ENCODE data around the gene TRAF5.

The TRAF5 gene, protein sequence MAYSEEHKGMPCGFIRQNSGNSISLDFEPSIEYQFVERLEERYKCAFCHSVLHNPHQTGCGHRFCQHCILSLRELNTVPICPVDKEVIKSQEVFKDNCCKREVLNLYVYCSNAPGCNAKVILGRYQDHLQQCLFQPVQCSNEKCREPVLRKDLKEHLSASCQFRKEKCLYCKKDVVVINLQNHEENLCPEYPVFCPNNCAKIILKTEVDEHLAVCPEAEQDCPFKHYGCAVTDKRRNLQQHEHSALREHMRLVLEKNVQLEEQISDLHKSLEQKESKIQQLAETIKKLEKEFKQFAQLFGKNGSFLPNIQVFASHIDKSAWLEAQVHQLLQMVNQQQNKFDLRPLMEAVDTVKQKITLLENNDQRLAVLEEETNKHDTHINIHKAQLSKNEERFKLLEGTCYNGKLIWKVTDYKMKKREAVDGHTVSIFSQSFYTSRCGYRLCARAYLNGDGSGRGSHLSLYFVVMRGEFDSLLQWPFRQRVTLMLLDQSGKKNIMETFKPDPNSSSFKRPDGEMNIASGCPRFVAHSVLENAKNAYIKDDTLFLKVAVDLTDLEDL
- 64.2 to 168 (median 93.4) reads per million in 9 experiments for total RNA-seq

DNA sequence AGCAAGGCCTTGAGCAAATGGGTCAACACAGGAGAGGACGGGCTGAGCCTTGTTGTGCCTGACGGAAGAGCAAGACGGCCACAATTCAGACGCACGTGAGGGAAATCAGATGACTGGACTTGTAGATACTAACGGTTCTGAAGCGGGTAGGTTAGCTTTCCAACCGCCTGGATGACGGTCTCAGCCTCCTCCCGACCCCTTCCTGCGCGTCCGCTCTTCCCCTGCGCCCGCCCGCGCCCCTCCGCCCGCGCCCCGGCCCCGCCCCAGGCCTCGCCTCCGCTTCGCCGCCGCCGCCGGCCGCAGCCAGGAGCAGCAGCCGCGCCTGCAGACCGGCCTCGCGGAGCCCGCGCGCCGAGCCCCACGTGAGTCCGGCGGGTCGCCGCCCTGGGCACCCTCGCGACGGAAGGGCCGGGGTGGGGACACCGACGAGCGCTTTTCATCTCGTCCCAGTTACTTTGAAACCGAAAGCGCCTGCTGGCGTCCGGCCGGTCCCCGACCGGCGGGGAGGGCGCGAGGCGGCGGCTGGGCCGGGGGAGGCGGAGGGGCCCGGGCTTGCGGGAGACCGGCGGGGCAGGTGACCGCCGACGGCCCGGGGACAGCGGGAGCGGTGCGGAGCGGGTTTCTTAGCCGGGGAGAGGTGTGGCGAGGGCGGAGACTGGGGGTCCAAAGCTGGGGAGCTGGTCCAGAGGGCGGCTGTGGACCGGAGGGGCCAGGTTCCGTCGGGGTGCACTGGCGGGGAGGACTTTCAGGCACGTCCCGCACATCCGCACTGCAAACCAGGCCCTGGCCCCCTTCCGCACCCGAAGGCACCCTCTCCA lies at the start of gene TRAF5:
Gene TRAF5, plus strand, starts transcription at position 306 of the 818 bp plus-strand sequence. CDS start 26,407 bp downstream, outside the sequence.
- ATAC-seq (replicated peaks) = peak; percentile 54
- peak in 2 of 3 experiments; percentile 35 to 44 for DNase-seq
- Mint-ChIP-seq H3K9me3 (no peaks in the 10 kb centered on the region), H3K4me3 (peak within 1 kb of the TSS; percentile 94 to 96), H3K36me3 (ENCODE audit: insufficient read depth) (peaks cover 22% of the 10 kb centered on the region), H3K27me3 (no peaks in the 10 kb centered on the region), H3K4me1 (ENCODE audit: low read depth in 2 of 2) (peaks cover 54 to 59% of the 10 kb centered on the region in 2 donors), H3K27ac (peak within 1 kb of the TSS; percentile 96 to 98)

DNA sequence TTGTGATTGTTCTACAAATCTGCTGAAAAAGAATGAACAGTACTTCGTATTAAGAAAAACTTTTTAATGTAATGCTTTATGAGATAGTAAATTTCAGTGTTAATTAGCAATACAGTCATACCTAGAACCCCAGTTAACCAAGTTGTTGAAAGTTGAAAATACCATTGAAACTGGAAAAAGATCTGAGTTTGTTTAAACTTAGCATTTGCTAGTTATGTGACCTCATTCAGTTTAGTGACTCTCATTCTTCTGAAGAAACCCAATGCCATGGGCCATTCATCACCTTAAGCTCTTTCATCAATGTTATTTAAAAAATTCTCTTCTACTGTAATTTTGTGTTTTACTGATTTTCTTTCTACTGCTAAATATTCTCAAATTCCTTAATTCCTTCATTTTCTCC lies 47.3 kb upstream of the TRAF5 start:
- Mint-ChIP-seq H3K27ac (no peak overlapping the region), H3K4me1 (ENCODE audit: low read depth in 2 of 2) (no peaks in the 10 kb centered on the region), H3K4me3 (no peak overlapping the region), H3K36me3 (ENCODE audit: insufficient read depth) (peaks cover 34% of the 10 kb centered on the region), H3K9me3 (no peaks in the 10 kb centered on the region), H3K27me3 (no peaks in the 10 kb centered on the region)
- DNase-seq (no peak), ATAC-seq (replicated peaks) (no peak)

DNA sequence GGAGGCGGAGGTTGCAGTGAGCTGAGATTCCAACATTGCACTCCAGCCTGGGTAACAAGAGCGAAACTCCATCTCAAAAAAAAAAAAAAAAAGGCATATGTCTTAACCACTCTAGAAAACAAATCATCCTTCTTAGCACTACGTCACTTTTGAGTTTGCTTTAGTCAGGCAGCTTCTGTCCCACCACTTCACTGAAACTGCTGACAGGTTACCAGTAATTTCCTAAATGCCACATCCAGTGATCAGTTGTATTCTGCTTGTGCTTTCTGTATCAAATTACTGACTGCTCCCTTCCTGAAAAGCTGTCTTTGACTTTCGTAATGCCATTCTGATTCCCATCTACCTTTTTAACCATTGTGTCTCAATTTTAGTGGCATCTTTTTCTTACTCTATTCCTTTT lies 45.7 kb upstream of the TRAF5 start:
- H3K4me3 Mint-ChIP-seq = no peak overlapping the region
- no peaks in the 10 kb centered on the region for H3K4me1 Mint-ChIP-seq (ENCODE audit: low read depth in 2 of 2)
- H3K27ac Mint-ChIP-seq = no peak overlapping the region
- no peaks in the 10 kb centered on the region for H3K27me3 Mint-ChIP-seq
- DNase-seq (no peak), ATAC-seq (replicated peaks) (no peak)
- H3K9me3 Mint-ChIP-seq = no peaks in the 10 kb centered on the region
- H3K36me3 Mint-ChIP-seq (ENCODE audit: insufficient read depth) = peaks cover 35% of the 10 kb centered on the region

DNA sequence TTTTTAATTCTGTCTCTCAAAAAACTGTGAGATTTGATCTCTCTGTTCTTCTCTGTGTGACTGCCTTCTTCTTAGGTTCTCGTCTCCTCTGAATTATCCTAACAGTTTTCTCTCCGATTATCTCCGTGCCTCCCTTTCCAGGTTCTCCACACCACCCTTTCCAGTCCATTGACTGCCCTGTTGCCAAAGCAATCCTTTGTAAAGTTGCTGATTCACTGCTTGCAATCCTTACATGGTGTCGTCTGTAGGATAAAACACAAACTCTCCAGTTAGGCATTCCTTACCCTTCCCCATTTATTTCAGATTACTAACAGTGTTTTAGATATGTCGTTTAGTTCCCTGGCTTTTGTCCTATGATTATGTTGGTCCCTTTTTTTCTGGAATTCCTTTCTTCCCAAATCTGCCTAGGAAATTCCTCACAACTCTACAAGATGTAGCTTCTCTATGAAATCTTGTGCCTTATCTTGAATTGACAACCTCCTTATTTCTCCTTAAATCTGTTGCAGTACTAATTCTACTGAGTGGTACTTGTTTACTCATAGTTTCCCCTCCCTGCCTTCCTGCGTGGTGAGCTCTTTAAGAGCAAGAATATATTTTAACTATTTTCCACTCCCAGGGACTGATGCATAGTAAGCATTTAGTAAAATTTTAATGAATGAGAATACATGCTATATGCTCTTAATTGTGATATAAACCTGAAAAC lies 45.2 kb upstream of the TRAF5 start:
- H3K36me3 Mint-ChIP-seq (ENCODE audit: insufficient read depth) = peaks cover 38% of the 10 kb centered on the region
- H3K9me3 Mint-ChIP-seq = no peaks in the 10 kb centered on the region
- H3K4me3 Mint-ChIP-seq = no peak overlapping the region
- H3K27ac Mint-ChIP-seq = no peak overlapping the region
- no peaks in the 10 kb centered on the region for H3K27me3 Mint-ChIP-seq
- no peaks in the 10 kb centered on the region for H3K4me1 Mint-ChIP-seq (ENCODE audit: low read depth in 2 of 2)
- DNase-seq = no peak
- ATAC-seq (replicated peaks) = no peak

DNA sequence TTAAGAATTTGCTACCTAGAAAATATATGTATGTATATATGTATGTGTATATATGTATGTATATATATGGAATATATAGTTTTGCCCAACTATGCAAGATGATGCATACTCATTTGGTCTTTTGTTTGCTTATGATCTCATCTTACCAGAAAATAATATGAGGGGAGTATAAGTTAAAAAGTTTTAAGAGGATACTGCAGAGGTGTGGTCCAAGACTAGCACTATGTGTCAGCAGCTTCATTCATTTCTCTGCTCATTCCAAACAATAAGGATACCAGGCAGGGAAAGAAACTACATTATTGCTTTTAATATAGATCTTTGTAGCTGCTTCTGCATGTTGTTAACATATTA lies 44.6 kb upstream of the TRAF5 start:
- Mint-ChIP-seq H3K9me3 (no peaks in the 10 kb centered on the region), H3K4me3 (no peak overlapping the region), H3K27me3 (no peaks in the 10 kb centered on the region), H3K4me1 (ENCODE audit: low read depth in 2 of 2) (peaks cover 0 to 4% of the 10 kb centered on the region in 2 donors), H3K27ac (no peak overlapping the region), H3K36me3 (ENCODE audit: insufficient read depth) (peaks cover 37% of the 10 kb centered on the region)
- no peak for DNase-seq
- ATAC-seq (replicated peaks) = no peak

DNA sequence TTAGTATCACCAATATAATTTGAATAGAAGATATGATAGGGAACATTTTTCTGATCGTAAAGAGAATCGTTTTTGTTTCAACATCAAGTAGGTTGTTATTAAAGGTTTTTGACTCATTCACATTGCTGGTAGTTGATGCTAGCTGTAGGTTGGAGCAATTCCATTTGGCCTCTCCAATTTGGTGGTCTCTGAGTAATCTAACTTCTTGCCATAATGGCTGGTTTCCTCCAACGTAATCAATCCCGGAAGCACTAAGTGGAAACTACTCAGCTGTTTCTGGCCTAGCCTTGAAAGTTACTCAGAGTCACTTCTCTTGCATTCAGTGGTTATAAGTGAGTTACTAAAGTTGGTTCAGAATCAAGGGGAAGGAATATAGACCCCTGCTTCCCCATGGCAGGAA lies 41.4 kb upstream of the TRAF5 start:
- no peak for ATAC-seq (replicated peaks)
- Mint-ChIP-seq H3K4me1 (ENCODE audit: low read depth in 2 of 2) (peaks cover 6 to 12% of the 10 kb centered on the region in 2 donors), H3K27me3 (no peaks in the 10 kb centered on the region), H3K27ac (no peak overlapping the region), H3K36me3 (ENCODE audit: insufficient read depth) (peaks cover 51% of the 10 kb centered on the region), H3K4me3 (no peak overlapping the region), H3K9me3 (no peaks in the 10 kb centered on the region)
- no peak for DNase-seq

DNA sequence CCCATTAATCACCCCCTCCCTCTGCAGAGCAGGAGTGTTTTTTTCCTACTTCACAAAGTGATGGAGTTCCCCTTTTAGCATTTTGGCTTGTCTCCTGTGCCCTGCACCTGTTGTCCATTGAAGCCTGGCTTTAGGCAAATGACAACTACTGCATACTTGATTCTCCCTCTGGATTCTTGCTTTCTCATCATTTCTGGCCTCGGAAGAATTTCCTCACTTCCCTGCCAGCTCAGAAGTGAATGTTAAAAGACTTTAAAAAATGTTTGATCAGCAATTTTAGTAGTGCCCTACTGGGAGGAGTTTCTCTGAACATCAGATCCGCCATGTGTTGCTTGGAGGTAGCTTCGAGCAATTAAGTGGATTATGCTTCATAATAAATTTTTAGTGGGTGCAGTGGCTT lies 39.4 kb upstream of the TRAF5 start:
- ATAC-seq (replicated peaks) (no peak), DNase-seq (no peak)
- no peak overlapping the region for H3K4me3 Mint-ChIP-seq
- H3K9me3 Mint-ChIP-seq = no peaks in the 10 kb centered on the region
- H3K36me3 Mint-ChIP-seq (ENCODE audit: insufficient read depth) = peaks cover 71% of the 10 kb centered on the region
- no peaks in the 10 kb centered on the region for H3K27me3 Mint-ChIP-seq
- H3K4me1 Mint-ChIP-seq (ENCODE audit: low read depth in 2 of 2) = peaks cover 7 to 13% of the 10 kb centered on the region in 2 donors
- H3K27ac Mint-ChIP-seq = no peak overlapping the region

DNA sequence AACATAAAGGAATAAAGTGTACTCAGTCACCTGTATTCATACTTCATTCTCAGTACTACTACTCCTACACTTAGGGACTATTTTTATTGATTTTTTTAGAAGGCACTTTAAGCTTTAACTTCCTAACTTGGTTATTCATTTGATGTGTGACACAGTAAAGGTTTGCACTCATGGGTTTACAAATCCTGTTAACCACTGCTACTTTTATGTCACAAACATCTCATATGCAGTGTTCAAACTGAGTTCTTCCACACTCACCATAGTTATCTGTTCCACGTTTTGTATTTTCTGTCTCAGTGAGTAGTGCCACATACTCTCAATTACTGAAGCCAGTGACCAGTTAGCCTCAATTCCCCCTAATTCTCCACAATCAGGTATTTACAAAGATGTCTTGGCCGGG lies 34.2 kb upstream of the TRAF5 start:
- DNase-seq (no peak), ATAC-seq (replicated peaks) (no peak)
- H3K36me3 Mint-ChIP-seq (ENCODE audit: insufficient read depth) = peaks cover 71% of the 10 kb centered on the region
- H3K27me3 Mint-ChIP-seq = no peaks in the 10 kb centered on the region
- H3K9me3 Mint-ChIP-seq = no peaks in the 10 kb centered on the region
- no peak overlapping the region for H3K4me3 Mint-ChIP-seq
- no peak overlapping the region for H3K27ac Mint-ChIP-seq
- H3K4me1 Mint-ChIP-seq (ENCODE audit: low read depth in 2 of 2) = peaks cover 9 to 14% of the 10 kb centered on the region in 2 donors

DNA sequence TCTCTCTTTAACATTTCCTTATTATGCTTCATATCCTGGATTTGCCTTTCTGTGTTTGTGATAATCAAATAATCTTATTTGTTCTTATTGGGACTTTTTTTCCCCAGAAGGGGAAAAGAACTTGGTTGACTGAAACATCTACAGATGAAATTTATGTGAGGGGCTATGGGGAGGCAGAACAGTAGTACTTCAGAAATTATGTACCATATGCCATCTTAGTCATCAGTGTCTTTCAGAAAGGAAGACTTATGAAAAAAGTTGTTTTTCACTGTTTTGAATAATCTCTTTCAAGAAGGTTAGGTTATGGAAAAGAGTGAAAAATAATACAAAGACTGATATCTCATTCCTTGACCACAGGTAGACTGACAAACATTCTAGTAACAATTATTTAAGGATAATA lies 30.2 kb upstream of the TRAF5 start:
- H3K4me1 Mint-ChIP-seq (ENCODE audit: low read depth in 2 of 2) = peaks cover 4 to 17% of the 10 kb centered on the region in 2 donors
- no peak for ATAC-seq (replicated peaks)
- no peaks in the 10 kb centered on the region for H3K9me3 Mint-ChIP-seq
- H3K27ac Mint-ChIP-seq = peak overlapping the region in 1 of 2 donors; percentile 39
- H3K4me3 Mint-ChIP-seq = no peak overlapping the region
- DNase-seq = no peak
- no peaks in the 10 kb centered on the region for H3K27me3 Mint-ChIP-seq
- peaks cover 58% of the 10 kb centered on the region for H3K36me3 Mint-ChIP-seq (ENCODE audit: insufficient read depth)

DNA sequence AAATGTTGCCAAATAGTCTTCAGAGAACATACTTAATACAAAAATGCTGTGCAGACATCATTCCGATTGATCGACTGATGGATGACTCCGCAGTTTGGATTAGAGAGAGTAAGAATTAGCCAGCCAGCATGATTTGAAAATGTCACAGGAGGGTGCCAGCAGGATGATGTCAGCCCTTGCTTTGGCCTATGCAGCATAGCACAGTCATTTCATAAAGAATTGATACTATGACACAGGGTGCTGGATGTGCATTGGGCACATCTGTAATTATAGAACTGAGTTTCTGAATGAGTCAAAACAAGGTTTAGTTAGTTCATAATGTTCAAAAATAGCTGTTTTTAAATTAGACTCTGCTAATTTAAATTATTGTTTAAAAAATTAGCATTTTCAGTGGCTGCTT lies 21.6 kb upstream of the TRAF5 start:
- DNase-seq (no peak), ATAC-seq (replicated peaks) (no peak)
- Mint-ChIP-seq H3K27me3 (no peaks in the 10 kb centered on the region), H3K4me1 (ENCODE audit: low read depth in 2 of 2) (peaks cover 0 to 20% of the 10 kb centered on the region in 2 donors), H3K36me3 (ENCODE audit: insufficient read depth) (peaks cover 24% of the 10 kb centered on the region), H3K4me3 (no peak overlapping the region), H3K9me3 (no peaks in the 10 kb centered on the region), H3K27ac (peak overlapping the region in 1 of 2 donors; percentile 66)

DNA sequence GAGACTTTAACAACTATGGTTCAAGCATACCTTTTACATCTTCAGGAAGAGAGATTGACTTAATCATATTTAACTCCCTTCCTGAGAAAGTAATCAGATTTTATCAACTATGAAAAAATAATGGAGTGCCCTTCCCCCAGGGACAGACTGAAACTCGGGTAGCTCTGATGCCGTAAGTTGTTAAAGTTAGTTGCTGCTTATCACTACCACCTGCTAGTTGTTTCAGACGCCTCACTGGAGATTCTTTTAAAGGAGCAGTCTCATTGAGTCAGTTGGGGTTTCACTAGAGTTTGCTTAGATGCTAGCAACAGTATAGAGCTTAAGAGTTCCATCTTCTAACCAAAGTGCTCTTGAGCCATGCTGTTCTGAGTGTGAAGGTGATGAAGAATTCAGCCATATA lies 17.0 kb upstream of the TRAF5 start:
- ATAC-seq (replicated peaks) (no peak), DNase-seq (no peak)
- H3K9me3 Mint-ChIP-seq = no peaks in the 10 kb centered on the region
- no peak overlapping the region for H3K4me3 Mint-ChIP-seq
- H3K27me3 Mint-ChIP-seq = no peaks in the 10 kb centered on the region
- H3K4me1 Mint-ChIP-seq (ENCODE audit: low read depth in 2 of 2) = peaks cover 3 to 9% of the 10 kb centered on the region in 2 donors
- peak overlapping the region in 1 of 2 donors; percentile 67 for H3K27ac Mint-ChIP-seq
- H3K36me3 Mint-ChIP-seq (ENCODE audit: insufficient read depth) = peaks cover 22% of the 10 kb centered on the region

DNA sequence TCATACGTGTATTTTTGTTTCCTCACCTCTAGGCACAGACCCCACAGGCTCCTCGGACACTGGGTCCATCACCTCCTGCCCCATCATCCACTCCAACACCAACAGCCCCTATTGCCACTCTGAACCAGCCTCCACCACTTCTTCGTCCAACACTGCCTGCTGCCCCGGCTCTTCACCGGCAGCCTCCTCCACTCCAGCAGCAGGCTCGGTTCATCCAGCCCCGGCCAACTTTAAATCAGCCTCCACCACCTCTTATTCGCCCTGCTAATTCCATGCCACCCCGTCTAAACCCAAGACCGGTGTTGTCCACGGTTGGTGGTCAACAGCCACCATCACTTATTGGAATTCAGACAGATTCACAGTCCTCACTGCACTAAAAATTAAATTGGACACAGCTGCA lies 13.2 kb upstream of the TRAF5 start:
- Mint-ChIP-seq H3K4me3 (no peak overlapping the region), H3K36me3 (ENCODE audit: insufficient read depth) (peaks cover 13% of the 10 kb centered on the region), H3K27ac (peak overlapping the region in 1 of 2 donors; percentile 42), H3K9me3 (no peaks in the 10 kb centered on the region), H3K4me1 (ENCODE audit: low read depth in 2 of 2) (peaks cover 3 to 5% of the 10 kb centered on the region in 2 donors), H3K27me3 (no peaks in the 10 kb centered on the region)
- DNase-seq (no peak), ATAC-seq (replicated peaks) (no peak)

DNA sequence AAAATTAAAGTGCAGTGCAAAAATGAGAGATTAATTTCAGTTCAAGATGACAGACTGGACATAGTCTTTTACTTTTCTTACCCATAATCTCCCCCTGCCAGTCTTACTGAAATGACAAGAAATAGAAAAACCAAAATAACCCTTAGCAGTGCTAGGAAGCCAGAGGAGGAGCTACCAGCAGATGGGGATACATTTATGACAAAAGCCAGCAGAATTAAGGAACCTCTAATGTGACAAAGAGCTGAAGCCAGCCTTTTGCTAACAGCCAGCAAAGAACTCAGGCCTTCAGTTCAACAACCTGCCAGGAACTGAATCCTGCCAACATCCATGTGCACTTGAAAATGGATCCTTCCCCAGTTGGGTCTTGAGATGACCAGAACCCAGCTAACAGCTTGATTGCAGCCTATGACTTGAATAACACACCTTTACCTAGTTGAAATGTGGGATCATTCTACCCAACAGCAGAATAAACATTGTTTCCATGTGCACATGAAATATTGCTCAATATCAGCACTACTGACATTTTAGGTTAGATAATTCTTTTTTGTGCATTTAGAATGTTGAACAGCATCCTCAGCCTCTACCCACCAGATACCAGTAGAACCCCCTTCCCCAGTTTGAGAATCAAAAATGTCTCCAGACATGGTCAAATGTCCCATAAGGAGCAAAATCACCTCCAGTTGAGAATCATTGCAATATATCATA lies 7.9 kb upstream of the TRAF5 start:
- H3K4me1 Mint-ChIP-seq (ENCODE audit: low read depth in 2 of 2) = peaks cover 5 to 6% of the 10 kb centered on the region in 2 donors
- peaks cover 5% of the 10 kb centered on the region for H3K36me3 Mint-ChIP-seq (ENCODE audit: insufficient read depth)
- DNase-seq (no peak), ATAC-seq (replicated peaks) (no peak)
- no peaks in the 10 kb centered on the region for H3K9me3 Mint-ChIP-seq
- no peak overlapping the region for H3K4me3 Mint-ChIP-seq
- peak overlapping the region in 1 of 2 donors; percentile 74 for H3K27ac Mint-ChIP-seq
- no peaks in the 10 kb centered on the region for H3K27me3 Mint-ChIP-seq
